T-helper 1 cell treated with Interleukin-12 subunit alpha and Interleukin-12 subunit beta and Interleukin-4 antibody, amounts not matched to agents 30 μg/mL and 1 μg/mL, for 36 hours (primary cell): ENCODE measurements around the gene PDCD1LG2.

Source experiments
- H3K27ac Mint-ChIP-seq: one replicate; pipeline ENCODE4 v1.8.0; 2021; ENCODE audit warnings: mild to moderate bottlenecking, mixed read lengths
- H3K27me3 Mint-ChIP-seq: one replicate; pipeline ENCODE4 v1.8.0; 2021; ENCODE audit warnings: low read depth, mixed read lengths
- H3K36me3 Mint-ChIP-seq: one replicate; pipeline ENCODE4 v1.8.0; 2021; ENCODE audit warnings: low read depth, mixed read lengths
- H3K4me1 Mint-ChIP-seq: one replicate; pipeline ENCODE4 v1.8.0; 2021; ENCODE audit warnings: low read depth, mixed read lengths
- H3K4me3 Mint-ChIP-seq: one replicate; pipeline ENCODE4 v1.8.0; 2021; ENCODE audit warnings: mild to moderate bottlenecking, moderate library complexity, mixed read lengths
- H3K9me3 Mint-ChIP-seq: one replicate; pipeline ENCODE4 v1.8.0; 2021; ENCODE audit warnings: mixed read lengths

The PDCD1LG2 gene

GRCh38 chr9:5532306-5532705 is 22.0 kb downstream of the PDCD1LG2 start:
- peaks cover 52% of the 10 kb centered on the region for H3K36me3 Mint-ChIP-seq

GRCh38 chr9:5532790-5533189 is 22.5 kb downstream of the PDCD1LG2 start:
- no peaks in the 10 kb centered on the region for H3K9me3 Mint-ChIP-seq
- H3K27ac Mint-ChIP-seq: no peak overlapping the region
- H3K4me1 Mint-ChIP-seq: peaks cover 57% of the 10 kb centered on the region
- H3K4me3 Mint-ChIP-seq: no peak overlapping the region
- H3K27me3 Mint-ChIP-seq: no peaks in the 10 kb centered on the region
- peaks cover 54% of the 10 kb centered on the region for H3K36me3 Mint-ChIP-seq

More at GRCh38 chr9:5532306-5532705, 22.0 kb downstream of the PDCD1LG2 start:
- Mint-ChIP-seq H3K27me3 (no peaks in the 10 kb centered on the region), H3K9me3 (no peaks in the 10 kb centered on the region), H3K27ac (peak overlapping the region; percentile 90), H3K4me1 (peaks cover 57% of the 10 kb centered on the region), H3K4me3 (no peak overlapping the region)

DNA sequence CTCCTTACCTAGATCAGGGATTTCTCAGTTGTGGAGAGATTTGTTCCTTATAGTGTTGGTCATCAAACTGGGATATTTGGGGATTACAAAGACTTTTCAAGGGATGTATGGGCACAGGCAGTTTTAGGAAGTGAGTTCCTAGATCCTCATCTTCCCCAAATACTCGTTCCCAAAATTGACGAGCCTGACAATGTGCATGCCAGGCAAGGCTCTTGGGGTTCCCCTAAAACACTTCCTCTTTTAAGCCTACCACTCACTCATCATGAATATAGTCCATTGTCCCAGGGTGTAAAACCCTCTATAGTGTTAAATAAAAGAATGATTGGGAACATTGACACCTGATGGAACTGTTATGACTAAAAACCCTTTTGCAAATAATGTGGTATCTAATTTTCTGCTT is 26.4 kb downstream of the PDCD1LG2 start:
- Mint-ChIP-seq H3K27me3 (no peaks in the 10 kb centered on the region), H3K9me3 (peaks cover 23% of the 10 kb centered on the region), H3K27ac (no peak overlapping the region), H3K36me3 (peaks cover 68% of the 10 kb centered on the region), H3K4me1 (peaks cover 60% of the 10 kb centered on the region), H3K4me3 (no peak overlapping the region)

DNA sequence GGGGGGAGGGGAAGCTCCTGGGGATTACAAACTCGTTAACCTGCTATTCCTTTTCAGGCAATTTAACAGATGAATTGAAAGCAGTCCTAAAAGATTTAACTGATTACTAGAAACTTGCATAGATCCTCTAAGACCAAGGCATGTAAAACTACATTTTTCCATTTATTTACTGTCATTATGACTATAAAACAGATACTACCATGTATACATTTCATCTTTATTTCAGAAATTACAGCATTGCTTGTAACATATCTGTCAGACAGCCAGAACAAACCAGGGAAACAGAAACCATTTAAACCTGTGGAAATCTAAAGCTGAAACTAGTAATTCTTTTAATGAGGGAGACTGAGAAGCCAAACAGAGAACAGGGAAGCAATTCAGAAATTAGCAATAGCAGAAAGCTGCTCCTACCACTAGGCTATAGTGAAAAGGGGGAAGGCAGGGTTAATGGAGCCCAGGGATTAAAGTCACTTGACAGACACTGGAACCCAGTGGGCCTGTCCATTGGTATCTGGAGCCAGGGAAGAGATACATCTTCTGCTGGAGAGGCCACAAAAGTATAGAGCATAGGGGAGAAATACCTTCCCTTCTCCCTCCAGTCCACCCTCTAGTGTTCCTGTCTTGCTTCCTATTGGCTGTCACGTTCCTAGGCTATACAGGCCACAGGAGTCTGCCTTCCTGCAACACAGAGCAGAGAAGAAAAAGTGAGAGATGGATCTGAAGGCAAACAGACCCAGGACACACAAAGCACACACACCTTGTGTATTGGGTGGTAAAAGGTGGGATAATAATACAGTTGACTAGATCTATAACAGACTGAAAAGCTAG is 33.8 kb downstream of the PDCD1LG2 start:
- Mint-ChIP-seq H3K4me3 (no peak overlapping the region), H3K27ac (no peak overlapping the region), H3K9me3 (peaks cover 32% of the 10 kb centered on the region), H3K4me1 (peaks cover 31% of the 10 kb centered on the region), H3K27me3 (peaks cover 5% of the 10 kb centered on the region), H3K36me3 (peaks cover 44% of the 10 kb centered on the region)

GRCh38 chr9:5549658-5550650 is 39.6 kb downstream of the PDCD1LG2 start:
- Mint-ChIP-seq H3K9me3 (no peaks in the 10 kb centered on the region), H3K27me3 (peaks cover 5% of the 10 kb centered on the region), H3K27ac (no peak overlapping the region), H3K4me3 (no peak overlapping the region), H3K4me1 (peaks cover 6% of the 10 kb centered on the region), H3K36me3 (peaks cover 63% of the 10 kb centered on the region)

DNA sequence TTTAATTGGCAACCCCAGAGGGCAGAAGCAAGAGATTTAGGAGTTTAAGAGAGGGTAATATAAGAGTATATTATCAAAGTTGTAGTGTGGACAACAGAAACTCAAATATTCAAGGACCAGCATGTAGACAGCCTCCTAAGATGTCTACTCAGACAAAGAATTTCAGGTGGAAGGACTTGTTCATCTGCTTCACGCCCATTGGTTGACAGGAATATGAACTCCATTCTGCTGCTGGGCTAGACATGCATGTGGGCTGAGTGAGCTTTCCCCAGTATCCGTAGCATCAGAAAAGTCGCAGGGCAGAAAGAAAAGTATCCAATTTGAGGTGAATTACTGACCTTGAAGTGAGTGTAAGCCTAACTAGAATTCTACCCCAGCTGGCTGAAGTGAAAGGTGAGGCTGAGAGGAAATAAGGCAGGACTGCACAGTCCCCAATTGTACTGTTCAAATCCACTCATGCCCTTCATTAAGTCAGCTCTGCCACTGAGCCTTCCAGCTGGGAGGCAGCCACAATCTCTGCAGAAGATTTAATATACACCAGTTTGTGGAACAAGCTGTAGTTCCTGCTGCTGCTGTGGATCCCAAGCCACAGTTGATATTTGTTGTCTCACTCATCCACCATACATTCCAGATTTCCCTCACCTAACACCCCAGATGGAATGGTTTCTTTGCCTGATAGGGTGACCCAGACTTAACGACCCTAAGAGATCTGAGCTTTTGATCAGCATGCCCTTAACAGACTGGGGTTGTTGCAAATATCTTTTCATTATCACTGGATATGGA is 41.2 kb downstream of the PDCD1LG2 start:
- H3K36me3 Mint-ChIP-seq: peaks cover 67% of the 10 kb centered on the region
- H3K4me3 Mint-ChIP-seq: no peak overlapping the region
- H3K27me3 Mint-ChIP-seq: no peaks in the 10 kb centered on the region
- no peak overlapping the region for H3K27ac Mint-ChIP-seq
- no peaks in the 10 kb centered on the region for H3K9me3 Mint-ChIP-seq
- peaks cover 11% of the 10 kb centered on the region for H3K4me1 Mint-ChIP-seq

DNA sequence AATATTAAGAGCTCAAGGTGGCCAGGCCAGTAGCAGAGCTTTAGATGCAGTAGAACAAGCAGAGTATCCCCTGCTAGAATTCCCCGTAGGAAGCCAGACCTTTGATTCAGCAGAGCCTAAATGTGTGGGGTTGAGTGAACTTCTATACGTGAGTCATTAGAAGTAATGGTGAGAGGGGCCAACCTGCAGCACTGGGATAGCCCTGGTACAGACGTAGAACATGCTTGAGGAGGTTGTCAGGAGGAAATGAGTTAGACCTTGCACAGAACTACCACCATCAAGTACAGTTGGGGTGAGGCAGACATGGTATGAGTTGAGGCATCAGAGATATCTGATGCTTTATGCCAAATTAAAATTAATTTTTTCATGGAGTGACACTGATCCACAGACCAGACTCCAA is 42.0 kb downstream of the PDCD1LG2 start:
- no peaks in the 10 kb centered on the region for H3K9me3 Mint-ChIP-seq
- H3K4me1 Mint-ChIP-seq: peaks cover 16% of the 10 kb centered on the region
- H3K27me3 Mint-ChIP-seq: no peaks in the 10 kb centered on the region
- peaks cover 74% of the 10 kb centered on the region for H3K36me3 Mint-ChIP-seq
- no peak overlapping the region for H3K27ac Mint-ChIP-seq
- no peak overlapping the region for H3K4me3 Mint-ChIP-seq

- Mint-ChIP-seq H3K36me3 (peaks cover 75% of the 10 kb centered on the region), H3K27me3 (no peaks in the 10 kb centered on the region), H3K4me1 (peaks cover 26% of the 10 kb centered on the region), H3K27ac (no peak overlapping the region), H3K4me3 (no peak overlapping the region), H3K9me3 (no peaks in the 10 kb centered on the region)
Observed at GRCh38 chr9:5553211-5553610, 42.9 kb downstream of the PDCD1LG2 start.

- H3K4me3 Mint-ChIP-seq: no peak overlapping the region
- H3K27ac Mint-ChIP-seq: no peak overlapping the region
- H3K9me3 Mint-ChIP-seq: no peaks in the 10 kb centered on the region
- H3K27me3 Mint-ChIP-seq: no peaks in the 10 kb centered on the region
- H3K4me1 Mint-ChIP-seq: peaks cover 32% of the 10 kb centered on the region
- peaks cover 78% of the 10 kb centered on the region for H3K36me3 Mint-ChIP-seq
Observed at GRCh38 chr9:5554254-5554653, 43.9 kb downstream of the PDCD1LG2 start.

GRCh38 chr9:5556101-5556705 is 45.9 kb downstream of the PDCD1LG2 start:
- H3K4me3 Mint-ChIP-seq: no peak overlapping the region
- peaks cover 76% of the 10 kb centered on the region for H3K36me3 Mint-ChIP-seq
- peak overlapping the region; percentile 9 for H3K27ac Mint-ChIP-seq
- no peaks in the 10 kb centered on the region for H3K9me3 Mint-ChIP-seq
- peaks cover 43% of the 10 kb centered on the region for H3K4me1 Mint-ChIP-seq
- no peaks in the 10 kb centered on the region for H3K27me3 Mint-ChIP-seq

DNA sequence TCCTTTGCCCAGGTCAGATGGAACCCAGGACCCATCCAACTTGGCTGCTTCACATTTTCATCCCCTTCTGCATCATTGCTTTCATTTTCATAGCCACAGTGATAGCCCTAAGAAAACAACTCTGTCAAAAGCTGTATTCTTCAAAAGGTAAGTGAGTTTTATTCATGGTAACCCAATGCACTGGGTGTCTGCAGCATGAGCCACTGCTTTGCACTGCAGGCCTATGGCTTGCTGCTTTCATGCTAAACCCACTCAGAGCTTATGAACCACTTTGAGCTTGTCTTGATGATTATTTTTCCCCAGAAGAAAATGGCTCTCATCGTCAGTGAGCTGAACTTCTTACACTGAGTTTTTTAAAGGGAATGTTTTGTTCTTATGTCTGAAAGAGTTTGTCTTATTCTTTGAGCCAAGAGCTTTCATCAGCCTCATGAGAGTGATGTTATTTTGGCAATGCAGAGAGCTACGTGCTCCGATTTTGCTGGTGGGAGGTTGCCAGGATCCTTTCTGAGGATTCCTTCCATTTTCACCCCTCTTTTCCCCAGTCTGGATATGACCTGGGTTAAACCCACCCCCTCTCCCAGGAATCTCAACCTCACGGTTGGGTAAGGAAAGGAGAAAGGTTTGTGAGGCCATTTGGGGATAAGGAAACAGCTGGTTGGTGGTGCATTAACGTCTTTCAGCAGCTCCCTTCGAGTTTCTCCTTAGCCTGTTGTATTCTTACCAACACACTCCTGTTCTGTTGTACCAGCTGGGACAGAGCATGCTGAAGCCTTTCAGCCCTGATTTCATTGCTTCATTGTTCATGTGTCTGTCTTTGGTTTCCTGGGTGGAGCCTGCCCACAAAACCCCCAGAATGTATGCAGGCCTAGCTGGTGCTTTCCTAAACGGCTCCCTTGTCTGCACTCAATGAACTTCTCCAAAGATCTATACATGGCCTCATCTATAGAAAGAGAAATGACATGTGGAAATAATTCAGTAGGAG is 47.6 kb downstream of the PDCD1LG2 start:
- no peaks in the 10 kb centered on the region for H3K27me3 Mint-ChIP-seq
- peaks cover 76% of the 10 kb centered on the region for H3K36me3 Mint-ChIP-seq
- peaks cover 8% of the 10 kb centered on the region for H3K9me3 Mint-ChIP-seq
- H3K27ac Mint-ChIP-seq: peak overlapping the region; percentile 95
- H3K4me3 Mint-ChIP-seq: peak overlapping the region; percentile 76
- peaks cover 44% of the 10 kb centered on the region for H3K4me1 Mint-ChIP-seq

GRCh38 chr9:5559659-5560058 is 49.3 kb downstream of the PDCD1LG2 start:
- peaks cover 51% of the 10 kb centered on the region for H3K4me1 Mint-ChIP-seq
- no peak overlapping the region for H3K27ac Mint-ChIP-seq
- H3K4me3 Mint-ChIP-seq: no peak overlapping the region

More at GRCh38 chr9:5559659-5560058, 49.3 kb downstream of the PDCD1LG2 start:
- H3K27me3 Mint-ChIP-seq: no peaks in the 10 kb centered on the region
- H3K9me3 Mint-ChIP-seq: peaks cover 8% of the 10 kb centered on the region
- peaks cover 75% of the 10 kb centered on the region for H3K36me3 Mint-ChIP-seq
